Measurements from ENCODE around the gene MACROD1.

MACROD1 gene

DNA sequence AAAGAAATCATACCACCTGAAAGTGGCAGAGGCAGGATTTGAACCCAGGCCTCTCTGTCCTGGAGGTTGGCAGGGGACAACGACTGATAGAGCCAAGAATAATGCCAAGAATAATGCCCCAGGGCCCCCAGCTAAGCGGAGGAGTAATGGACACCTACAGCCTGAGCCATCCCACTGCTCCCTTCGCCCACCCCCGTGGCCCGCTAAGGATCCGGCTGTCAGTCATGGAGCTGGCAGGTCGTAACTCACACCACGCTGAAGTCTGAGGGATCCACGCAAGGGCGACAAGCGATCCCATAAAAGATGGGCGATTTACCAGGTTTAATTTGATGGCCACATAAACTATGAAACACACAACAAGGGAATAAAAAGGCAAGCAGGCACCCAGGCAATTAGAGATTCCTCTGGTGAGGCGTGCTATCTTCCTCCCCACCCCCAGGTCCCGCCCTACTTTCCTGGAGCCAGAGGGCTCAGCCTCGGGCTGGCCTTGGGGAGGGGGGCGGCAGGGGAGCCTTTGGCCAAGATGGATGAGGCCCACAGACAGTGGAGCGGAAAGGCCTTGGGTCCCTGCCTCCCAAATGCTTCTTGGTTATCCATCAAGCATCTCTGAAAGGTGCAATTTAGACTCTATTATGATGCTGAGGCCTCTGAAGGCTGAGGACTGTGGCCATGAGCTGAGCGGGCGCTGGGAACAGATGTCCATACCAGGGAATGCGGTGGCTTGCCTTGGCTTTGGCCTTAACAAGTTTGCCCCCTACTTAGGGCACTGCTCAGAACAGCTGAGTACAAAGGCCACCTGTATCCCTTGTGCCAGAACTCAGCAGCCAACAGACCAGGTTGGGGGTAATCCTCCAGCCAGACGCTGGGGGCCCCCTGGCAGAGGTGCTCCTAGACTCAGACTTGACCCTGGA, 55.2 kb downstream of the MACROD1 start:
- H3K4me3 ChIP-seq (ENCODE audit: low read depth, low read length), result no peak overlapping the region
- no peak for DNase-seq (ENCODE audit: low read depth)
- TF ChIP-seq, protein P1, sequence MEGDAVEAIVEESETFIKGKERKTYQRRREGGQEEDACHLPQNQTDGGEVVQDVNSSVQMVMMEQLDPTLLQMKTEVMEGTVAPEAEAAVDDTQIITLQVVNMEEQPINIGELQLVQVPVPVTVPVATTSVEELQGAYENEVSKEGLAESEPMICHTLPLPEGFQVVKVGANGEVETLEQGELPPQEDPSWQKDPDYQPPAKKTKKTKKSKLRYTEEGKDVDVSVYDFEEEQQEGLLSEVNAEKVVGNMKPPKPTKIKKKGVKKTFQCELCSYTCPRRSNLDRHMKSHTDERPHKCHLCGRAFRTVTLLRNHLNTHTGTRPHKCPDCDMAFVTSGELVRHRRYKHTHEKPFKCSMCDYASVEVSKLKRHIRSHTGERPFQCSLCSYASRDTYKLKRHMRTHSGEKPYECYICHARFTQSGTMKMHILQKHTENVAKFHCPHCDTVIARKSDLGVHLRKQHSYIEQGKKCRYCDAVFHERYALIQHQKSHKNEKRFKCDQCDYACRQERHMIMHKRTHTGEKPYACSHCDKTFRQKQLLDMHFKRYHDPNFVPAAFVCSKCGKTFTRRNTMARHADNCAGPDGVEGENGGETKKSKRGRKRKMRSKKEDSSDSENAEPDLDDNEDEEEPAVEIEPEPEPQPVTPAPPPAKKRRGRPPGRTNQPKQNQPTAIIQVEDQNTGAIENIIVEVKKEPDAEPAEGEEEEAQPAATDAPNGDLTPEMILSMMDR (IDR thresholded peaks at IDR 0.05; ENCODE audit: low read depth, low read length, missing control alignments), result no peak

DNA sequence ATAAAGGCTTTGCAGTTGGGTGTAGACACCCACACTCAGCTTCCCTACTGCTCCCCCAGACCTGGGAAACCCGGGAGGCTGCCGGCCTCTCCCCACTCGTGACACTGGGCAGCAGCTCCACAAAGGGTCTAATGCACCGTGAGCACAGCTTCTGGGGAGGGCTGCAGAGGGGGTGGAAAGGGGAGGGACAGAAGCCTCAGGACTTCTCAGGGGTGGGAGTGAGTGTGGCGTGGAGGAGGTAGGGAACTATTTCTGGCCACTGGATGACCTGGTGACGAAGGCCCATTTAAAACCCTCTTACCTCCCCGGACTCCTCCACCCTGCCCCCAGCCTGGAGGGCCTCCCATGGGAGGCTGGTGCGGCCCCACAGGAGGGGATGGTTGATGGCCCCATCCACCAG, 56.6 kb downstream of the MACROD1 start:
- TF ChIP-seq, protein P1 (IDR thresholded peaks at IDR 0.05; ENCODE audit: low read depth, low read length, missing control alignments), result no peak
- no peak for DNase-seq (ENCODE audit: low read depth)
- H3K4me3 ChIP-seq (ENCODE audit: low read depth, low read length), result no peak overlapping the region

GRCh38 chr11:64107303-64107702, 58.6 kb downstream of the MACROD1 start:
- TF ChIP-seq, protein P1 (IDR thresholded peaks at IDR 0.05; ENCODE audit: low read depth, low read length, missing control alignments), result no peak

DNA sequence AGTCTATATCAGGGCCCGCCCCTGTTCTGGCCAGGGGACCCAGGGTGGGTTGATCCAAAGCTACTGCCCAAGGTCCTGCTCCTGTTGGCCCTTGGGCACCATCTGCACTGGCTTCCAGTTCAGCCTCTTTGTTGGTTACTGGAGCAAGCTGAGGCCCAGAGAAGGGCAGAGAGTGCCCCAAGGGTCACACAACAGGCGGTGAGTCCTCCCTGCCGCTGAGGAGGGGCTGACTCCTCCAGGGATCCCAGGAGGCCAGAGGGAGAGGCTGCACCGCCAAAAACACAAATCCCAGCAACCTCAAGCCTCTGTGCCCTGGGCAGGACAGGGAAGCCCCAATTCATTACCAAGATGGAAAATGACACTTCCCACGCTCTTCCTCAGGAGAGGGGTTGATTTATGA, 61.3 kb downstream of the MACROD1 start:
- H3K4me3 ChIP-seq (ENCODE audit: low read depth, low read length), result no peak overlapping the region
- TF ChIP-seq, protein P1 (IDR thresholded peaks at IDR 0.05; ENCODE audit: low read depth, low read length, missing control alignments), result no peak
- no peak for DNase-seq (ENCODE audit: low read depth)

More at GRCh38 chr11:64107303-64107702, 58.6 kb downstream of the MACROD1 start:
- no peak overlapping the region for H3K4me3 ChIP-seq (ENCODE audit: low read depth, low read length)
- DNase-seq (ENCODE audit: low read depth), result no peak

- no peak overlapping the region for H3K4me3 ChIP-seq (ENCODE audit: low read depth, low read length)
- TF ChIP-seq, protein P1 (IDR thresholded peaks at IDR 0.05; ENCODE audit: low read depth, low read length, missing control alignments), result no peak
- no peak for DNase-seq (ENCODE audit: low read depth)
Observed at GRCh38 chr11:64103277-64103985, 62.5 kb downstream of the MACROD1 start.

DNA sequence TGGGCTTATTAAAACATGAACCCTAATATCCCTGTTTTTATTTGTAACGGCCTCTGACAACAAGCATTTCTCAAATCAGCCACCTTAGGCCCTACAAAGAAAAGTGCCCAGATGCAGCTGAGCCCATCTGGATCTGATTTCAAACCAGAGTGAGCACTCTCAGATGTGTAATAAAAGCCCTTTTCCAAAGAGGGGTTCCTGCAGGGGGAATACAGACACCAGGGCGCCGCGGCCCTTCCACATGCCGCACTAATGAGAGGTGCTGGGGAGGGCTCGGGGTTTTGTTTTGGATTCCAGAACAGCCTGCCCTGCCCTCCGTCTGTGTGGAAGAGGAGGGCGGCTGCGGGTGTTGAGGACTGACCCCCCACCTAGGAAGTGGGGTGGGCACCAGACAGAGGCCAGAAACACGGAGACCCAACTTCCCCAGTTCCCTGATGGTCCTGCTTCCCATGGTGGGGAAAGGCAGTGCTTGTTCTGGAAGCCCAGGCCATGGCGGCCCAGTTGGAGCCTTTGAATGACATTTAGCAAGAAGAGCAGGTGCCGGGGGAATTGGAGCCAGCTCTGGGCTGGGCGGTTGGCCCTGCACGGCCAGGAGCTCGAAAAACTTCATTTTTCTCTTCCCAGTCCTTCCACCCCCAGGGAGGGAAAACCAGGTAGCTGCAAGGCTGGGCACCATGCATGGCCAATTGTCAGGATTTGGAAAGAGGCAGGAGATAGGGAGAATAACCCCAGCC, 63.7 kb downstream of the MACROD1 start:
- TF ChIP-seq, protein P1 (IDR thresholded peaks at IDR 0.05; ENCODE audit: low read depth, low read length, missing control alignments), result no peak
- no peak overlapping the region for H3K4me3 ChIP-seq (ENCODE audit: low read depth, low read length)
- no peak for DNase-seq (ENCODE audit: low read depth)
